ENCODE measurements around the gene ETS2. TPM values are rescaled to one million over a fixed set of nuclear protein-coding genes. Genes with fewer than 3 reads are reported as not detected.

Gene ETS2
- total RNA-seq, 1 experiment from 2014 or later, result 127 TPM

DNA sequence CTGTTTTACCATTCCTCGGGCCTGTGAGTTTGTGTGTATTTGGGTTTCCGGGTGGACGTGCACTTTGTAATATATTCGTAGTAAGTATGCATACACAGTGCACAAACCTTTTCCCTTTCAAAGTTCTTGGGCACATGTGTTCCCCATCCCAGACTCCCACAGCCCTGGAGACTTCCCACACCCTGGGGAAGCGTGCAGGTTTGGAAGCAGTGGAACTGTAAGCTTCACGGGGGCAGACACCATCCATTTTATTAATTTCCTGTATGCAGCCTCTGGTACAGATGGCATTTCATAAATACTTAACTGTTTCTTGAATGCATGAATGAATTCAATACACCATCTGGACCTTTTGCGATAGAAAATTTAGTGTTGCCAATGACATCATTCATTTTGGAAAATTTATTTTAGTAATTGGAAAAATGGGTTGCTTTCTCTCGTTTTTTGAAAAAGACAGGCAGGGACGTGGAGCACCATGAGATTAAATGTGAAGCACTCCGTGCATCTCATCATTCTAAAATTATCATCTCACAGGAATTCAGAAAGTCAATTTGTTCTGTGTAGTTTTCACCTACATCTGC lies 10.8 kb downstream of the ETS2 start:
- CTCF ChIA-PET, result no interaction called here
- intact Hi-C loops (cut with micrococcal nuclease), result no loop called here
- Histone ChIP-seq H3K79me2 (ENCODE audit: low read length) (peaks cover 63% of the 10 kb centered on the region), H3K4me2 (ENCODE audit: low read length) (no peak overlapping the region), H3K36me3 (ENCODE audit: low read depth, low read length) (peaks cover 94% of the 10 kb centered on the region), H3K4me1 (ENCODE audit: insufficient read depth, low read length) (peaks cover 85% of the 10 kb centered on the region), H3K9ac (ENCODE audit: low read length) (no peak overlapping the region), H3K9me2 (replicated peaks; ENCODE audit: low read length) (no peaks in the 10 kb centered on the region), H3K4me3 (ENCODE audit: low read length) (no peak overlapping the region), H3K27me3 (ENCODE audit: low read length) (no peaks in the 10 kb centered on the region), H3F3A (ENCODE audit: low read length, unreplicated experiment) (peaks cover 17% of the 10 kb centered on the region), H2AFZ (ENCODE audit: low read length) (no peak overlapping the region), H4K20me1 (ENCODE audit: low read length) (peaks cover 24% of the 10 kb centered on the region; the same call in 1 of the 2 replicates), H3K9me3 (ENCODE audit: low read length) (no peaks in the 10 kb centered on the region), H3K27ac (ENCODE audit: low read length) (no peak overlapping the region)
- POLR2A ChIA-PET (ENCODE audit: unreplicated experiment), result no interaction called here
- BruUV-seq (replicated peaks), result no TSS peak
- no peak for DNase-seq
- TF ChIP-seq, protein P1, sequence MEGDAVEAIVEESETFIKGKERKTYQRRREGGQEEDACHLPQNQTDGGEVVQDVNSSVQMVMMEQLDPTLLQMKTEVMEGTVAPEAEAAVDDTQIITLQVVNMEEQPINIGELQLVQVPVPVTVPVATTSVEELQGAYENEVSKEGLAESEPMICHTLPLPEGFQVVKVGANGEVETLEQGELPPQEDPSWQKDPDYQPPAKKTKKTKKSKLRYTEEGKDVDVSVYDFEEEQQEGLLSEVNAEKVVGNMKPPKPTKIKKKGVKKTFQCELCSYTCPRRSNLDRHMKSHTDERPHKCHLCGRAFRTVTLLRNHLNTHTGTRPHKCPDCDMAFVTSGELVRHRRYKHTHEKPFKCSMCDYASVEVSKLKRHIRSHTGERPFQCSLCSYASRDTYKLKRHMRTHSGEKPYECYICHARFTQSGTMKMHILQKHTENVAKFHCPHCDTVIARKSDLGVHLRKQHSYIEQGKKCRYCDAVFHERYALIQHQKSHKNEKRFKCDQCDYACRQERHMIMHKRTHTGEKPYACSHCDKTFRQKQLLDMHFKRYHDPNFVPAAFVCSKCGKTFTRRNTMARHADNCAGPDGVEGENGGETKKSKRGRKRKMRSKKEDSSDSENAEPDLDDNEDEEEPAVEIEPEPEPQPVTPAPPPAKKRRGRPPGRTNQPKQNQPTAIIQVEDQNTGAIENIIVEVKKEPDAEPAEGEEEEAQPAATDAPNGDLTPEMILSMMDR (conservative IDR thresholded peaks at IDR 0.05; ENCODE audit: low read depth, low read length), result no peak
- TF ChIP-seq EZH2 (IDR thresholded peaks at IDR 0.05; ENCODE audit: low read length, unreplicated experiment), result no peak
- no peak for ATAC-seq

- CTCF ChIA-PET, result no interaction called here
- peak; percentile 32 for ATAC-seq
- H3K36me3 ChIP-seq (ENCODE audit: low read depth, low read length), result peaks cover 95% of the 10 kb centered on the region
Observed at GRCh38 chr21:38817371-38818324, 11.9 kb downstream of the ETS2 start.

More at GRCh38 chr21:38817371-38818324, 11.9 kb downstream of the ETS2 start:
- H4K20me1 ChIP-seq (ENCODE audit: low read length), result peaks cover 18% of the 10 kb centered on the region; the same call in 1 of the 2 replicates
- POLR2A ChIA-PET (ENCODE audit: unreplicated experiment), result interaction anchor here (0.6 kb wide), 2 partner anchors 10 to 100 kb away, joined by 3 to 4 read pairs; no protein-coding TSS in a partner anchor
- peak; percentile 69 for DNase-seq
- TF ChIP-seq, protein P1 (conservative IDR thresholded peaks at IDR 0.05; ENCODE audit: low read depth, low read length), result no peak
- TF ChIP-seq EZH2phosphoT487 (IDR thresholded peaks at IDR 0.05; ENCODE audit: borderline replicate concordance, low read length), result no peak
- H3K4me2 ChIP-seq (ENCODE audit: low read length), result peak overlapping the region; percentile 20
- H3K4me1 ChIP-seq (ENCODE audit: insufficient read depth, low read length), result peaks cover 77% of the 10 kb centered on the region
- H3K9ac ChIP-seq (ENCODE audit: low read length), result no peak overlapping the region
- no peaks in the 10 kb centered on the region for H3K27me3 ChIP-seq (ENCODE audit: low read length)
- H2AFZ ChIP-seq (ENCODE audit: low read length), result no peak overlapping the region
- intact Hi-C loops (cut with micrococcal nuclease), result no loop called here
- BruUV-seq (replicated peaks), result no TSS peak
- H3K79me2 ChIP-seq (ENCODE audit: low read length), result peaks cover 53% of the 10 kb centered on the region
- H3K9me2 ChIP-seq (replicated peaks; ENCODE audit: low read length), result no peaks in the 10 kb centered on the region
- H3K27ac ChIP-seq (ENCODE audit: low read length), result peak overlapping the region; percentile 39
- peaks cover 17% of the 10 kb centered on the region for H3F3A ChIP-seq (ENCODE audit: low read length, unreplicated experiment)
- H3K4me3 ChIP-seq (ENCODE audit: low read length), result no peak overlapping the region
- no peaks in the 10 kb centered on the region for H3K9me3 ChIP-seq (ENCODE audit: low read length)
